ENCODE measurements around the gene NPIPB6.

- TF ChIP-seq CTCF (IDR thresholded peaks at IDR 0.05) (no peak), POLR2A (IDR thresholded peaks at IDR 0.05) (no peak)
Observed at GRCh38 chr16:28316054-28316453, 47.3 kb downstream of the NPIPB6 start.
